HL-60/S4 treated with phorbol 12-myristate 13-acetate at 8.2 ng/mL for 4 days and 3 days (cell line): ENCODE measurements around the gene TP53TG5.
"Not testable (repeated sequence)": the region's sequence is repeated elsewhere in the genome, so short reads cannot be mapped to it uniquely, and the experiment has no call there.

Experiments used
- in situ Hi-C: fragments of 300-500 bp; cut with MboI; formaldehyde crosslinking; loops from 2 replicates; pipeline ENCODE4 v1.15.0; 2022; ENCODE audit warnings: low sequenced_read_pairs

The TP53TG5 gene

DNA sequence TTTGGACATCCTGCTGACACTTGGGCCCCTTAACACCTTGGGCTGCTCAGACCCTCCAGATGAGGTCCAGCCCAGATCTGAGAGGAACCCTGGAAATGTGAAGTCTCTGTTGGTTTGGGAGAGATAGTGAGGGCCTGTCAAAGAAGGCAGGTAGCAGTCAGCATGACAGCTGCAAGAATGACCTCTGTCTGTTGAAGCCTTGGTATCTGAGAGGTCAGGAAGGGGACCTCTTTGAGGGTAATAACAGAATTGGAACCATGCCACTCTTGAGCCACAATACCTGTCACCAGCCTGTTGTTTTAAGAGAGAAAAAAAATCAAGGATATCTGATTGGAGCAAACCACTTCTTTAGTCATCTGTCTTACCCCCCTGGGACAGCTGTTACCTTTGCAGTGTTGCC lies 11.0 kb downstream of the TP53TG5 start:
- in situ Hi-C loops: no loop called here

DNA sequence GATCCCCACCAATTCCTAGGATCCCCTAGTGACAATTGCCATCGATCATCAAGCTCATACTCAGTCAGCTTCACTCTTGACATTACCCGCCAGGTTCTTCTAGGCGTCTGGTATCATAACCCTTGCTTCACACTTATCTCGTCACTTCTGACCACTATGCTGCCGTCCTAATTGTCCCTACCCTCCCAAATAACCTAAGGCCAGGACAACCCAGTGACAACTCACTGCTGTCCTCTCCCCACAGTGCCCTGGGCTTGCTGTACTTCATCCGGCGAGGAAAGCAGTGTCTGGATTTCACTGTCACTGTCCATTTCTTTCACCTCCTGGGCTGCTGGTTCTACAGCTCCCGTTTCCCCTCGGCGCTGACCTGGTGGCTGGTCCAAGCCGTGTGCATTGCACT lies 11.5 kb downstream of the TP53TG5 start:
- in situ Hi-C loops: no loop called here

DNA sequence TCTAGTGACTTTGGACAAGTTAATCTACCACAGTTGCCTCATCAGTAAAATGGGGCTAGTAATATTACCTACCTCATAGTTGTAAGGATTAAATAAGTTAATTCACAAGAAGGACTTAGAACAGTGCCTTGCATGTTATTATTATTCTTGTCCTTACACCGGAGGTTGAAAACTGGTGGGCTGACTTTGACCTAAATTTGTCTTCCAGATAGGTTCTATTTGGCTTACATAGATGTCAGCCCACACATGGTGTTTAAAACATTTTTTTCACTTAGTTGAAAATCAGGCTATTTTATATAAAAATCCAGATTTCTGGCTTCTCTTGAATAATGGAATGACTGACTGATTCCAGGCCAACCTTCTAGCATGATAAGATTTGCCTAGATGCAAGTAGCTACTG lies 11.9 kb downstream of the TP53TG5 start:
- in situ Hi-C loops: no loop called here

DNA sequence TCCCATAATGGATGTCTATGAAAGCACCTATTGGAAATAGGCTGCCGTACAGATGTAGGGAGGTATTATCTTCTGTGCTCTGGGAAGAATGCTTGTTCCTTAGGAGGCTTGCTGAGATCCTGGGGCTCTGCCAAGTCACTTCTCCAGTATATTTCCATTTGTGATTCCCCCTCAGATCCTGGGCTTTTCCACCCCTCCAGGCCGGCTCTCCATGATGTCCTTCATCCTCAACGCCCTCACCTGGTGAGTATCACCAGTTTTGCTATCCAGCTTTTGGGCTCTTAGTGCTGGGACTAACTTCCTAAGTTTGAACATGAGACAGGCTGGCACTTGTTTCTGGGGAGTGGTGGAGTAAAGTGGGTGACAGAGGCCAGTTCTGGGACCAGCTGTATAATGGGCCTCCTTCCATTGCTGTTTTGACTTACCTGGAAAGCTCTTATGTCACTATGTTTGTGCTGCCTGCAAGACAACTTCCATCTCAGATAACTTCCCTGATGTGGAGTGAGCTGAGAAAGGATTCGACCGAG lies 12.6 kb downstream of the TP53TG5 start:
- in situ Hi-C loops: no loop called here

DNA sequence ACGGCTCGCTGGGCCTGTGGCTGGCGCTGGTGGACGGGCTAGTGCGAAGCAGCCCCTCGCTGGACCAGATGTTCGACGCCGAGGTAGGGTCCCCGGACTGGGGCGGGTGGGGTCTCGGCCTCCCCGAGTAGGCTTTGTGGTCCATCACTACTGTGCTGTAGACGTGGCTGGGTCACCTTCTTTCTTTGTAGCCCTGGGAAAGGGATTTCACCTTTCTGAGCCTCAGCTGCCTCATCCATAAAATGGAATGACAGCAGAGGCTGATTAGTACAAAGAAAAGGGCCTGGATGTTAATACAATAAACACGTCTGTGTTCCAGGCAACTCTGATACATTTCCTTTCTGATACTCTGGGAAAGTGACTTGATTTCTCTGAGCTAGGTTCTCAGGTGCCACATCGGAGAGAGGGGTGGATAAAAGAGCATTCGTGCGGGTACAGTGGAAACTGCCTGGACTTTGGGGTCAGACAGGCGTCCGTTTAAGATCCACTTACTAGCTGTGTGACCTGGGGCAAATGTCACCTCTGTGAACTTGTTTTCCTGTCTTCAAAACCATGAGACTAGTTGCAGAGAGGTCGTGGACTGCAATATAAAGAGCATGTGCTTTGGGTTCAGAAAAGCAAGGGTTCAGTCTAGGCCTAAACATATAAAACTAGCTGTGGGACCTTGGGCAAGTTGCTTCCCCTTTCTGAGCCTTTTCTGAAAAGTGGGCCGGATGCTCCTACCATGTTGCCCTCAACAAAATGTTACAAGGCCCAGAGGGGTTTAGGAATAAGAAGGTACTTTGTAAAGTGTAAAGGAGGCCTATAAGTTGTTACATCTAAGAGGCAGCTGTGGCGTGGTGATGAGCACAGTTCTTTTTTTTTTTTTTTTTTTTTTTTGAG lies 14.3 kb downstream of the TP53TG5 start:
- in situ Hi-C loops: no loop called here

DNA sequence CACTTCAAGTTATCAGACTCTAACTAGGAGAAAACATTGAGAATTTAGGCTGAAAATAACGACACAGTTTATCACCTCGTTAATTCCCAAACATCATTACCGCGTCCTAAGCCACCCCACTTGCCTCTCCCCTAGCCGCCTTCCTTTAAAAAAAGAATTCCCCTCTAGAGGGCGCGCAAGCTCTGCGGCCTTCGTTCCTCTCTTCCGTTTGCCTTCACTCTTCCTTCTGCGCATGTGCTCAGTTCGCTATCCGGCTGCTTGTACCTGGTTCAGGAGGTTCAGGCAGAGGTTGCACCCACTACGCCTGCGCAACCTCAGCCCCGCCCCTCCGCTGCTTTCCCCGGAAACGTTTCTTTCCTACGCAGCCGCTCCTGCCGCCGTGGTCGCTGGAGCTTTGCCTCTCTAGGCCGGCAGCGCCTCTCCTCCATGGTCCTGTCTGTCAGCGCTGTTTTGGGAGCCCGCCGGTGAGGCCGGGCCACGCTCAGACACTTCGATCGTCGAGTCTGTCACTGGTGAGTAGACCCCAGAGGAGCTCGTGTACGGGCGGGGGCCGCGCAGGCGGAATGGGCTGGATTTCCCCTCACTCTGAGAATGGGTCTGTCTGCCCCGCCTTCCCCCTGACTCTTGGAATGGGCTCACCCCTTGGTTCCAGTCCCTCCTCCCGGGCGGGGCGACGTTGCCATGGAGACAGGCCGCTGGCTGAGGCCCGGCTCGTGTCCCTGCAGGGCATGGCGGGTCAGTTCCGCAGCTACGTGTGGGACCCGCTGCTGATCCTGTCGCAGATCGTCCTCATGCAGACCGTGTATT lies 15.1 kb downstream of the TP53TG5 start, which contains the start of gene SYS1:
SYS1 (plus strand) TSS at position 353 of the 807 bp plus-strand sequence; CDS start at position 729, 376 bp downstream.
- in situ Hi-C loops: no loop called here

DNA sequence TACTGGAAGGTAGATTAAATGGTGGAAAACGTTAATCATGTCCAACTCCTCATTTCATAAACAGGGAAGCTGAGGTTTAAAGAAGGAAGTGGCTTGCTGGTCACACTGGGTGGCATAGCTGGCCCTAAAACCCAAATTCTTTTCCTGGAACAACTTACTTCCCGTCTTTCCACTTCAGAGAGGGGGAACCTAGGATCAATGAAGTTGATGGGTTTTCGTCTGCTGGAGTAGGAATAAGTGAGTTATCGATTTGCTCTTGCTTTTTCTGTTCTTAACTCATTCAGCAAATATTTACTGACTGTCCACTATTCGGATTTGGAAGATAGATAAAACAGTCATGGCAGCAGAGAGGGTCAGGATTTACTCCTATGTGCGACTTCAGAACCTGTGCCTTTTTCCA lies 16.3 kb downstream of the TP53TG5 start:
- in situ Hi-C loops: no loop called here

DNA sequence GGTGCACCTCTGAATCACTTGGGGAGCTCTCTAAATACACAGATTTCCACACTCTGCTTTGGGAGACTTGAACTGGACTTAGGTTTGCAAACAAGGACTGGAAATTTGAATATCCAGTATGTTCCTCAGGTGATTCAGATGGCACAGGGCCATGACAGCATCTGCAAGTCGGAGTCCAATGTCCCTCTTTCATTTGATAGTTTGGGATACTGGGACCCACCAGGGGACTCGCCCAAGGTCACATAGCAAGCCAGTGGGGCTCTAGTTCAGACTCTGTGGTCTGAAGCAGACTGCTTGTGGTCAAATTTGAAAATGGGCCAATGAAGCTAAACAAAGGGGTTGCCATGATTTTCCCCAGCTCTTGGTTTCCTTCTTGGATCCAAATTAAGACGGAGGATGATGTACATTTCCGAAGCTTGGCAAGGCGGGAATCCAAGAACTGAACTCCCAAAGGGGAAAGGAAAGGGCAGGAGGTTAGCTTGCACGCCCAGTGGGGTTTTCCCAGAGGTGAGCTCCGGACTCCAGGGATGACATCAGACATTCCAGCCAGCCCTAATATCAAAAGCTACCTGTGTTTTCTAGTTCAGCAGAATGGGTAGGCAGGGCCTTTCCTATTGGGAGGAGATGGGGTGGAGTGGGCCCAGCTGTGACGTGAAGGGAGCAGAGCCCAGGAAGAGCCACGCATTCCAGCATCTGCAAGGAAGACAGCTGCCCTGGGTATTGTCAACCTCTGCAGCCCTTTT lies 18.5 kb downstream of the TP53TG5 start:
- in situ Hi-C loops: no loop called here

DNA sequence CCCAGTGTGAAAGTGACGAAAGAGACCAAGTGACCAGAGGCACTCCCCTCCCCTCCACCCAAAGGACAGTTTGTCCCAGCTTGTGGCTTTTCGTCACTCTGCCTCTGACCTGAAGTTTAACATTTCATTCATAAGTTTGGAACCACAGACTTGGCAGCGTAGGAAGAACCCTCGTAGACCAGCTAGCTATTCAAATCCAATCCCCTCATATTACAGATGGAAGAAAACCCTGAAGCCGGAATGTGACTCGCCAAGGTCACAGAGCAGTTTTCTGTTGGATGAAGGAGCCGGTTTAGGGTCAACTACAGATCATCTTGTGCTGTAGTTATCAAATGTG lies 19.1 kb downstream of the TP53TG5 start:
- in situ Hi-C loops: no loop called here

DNA sequence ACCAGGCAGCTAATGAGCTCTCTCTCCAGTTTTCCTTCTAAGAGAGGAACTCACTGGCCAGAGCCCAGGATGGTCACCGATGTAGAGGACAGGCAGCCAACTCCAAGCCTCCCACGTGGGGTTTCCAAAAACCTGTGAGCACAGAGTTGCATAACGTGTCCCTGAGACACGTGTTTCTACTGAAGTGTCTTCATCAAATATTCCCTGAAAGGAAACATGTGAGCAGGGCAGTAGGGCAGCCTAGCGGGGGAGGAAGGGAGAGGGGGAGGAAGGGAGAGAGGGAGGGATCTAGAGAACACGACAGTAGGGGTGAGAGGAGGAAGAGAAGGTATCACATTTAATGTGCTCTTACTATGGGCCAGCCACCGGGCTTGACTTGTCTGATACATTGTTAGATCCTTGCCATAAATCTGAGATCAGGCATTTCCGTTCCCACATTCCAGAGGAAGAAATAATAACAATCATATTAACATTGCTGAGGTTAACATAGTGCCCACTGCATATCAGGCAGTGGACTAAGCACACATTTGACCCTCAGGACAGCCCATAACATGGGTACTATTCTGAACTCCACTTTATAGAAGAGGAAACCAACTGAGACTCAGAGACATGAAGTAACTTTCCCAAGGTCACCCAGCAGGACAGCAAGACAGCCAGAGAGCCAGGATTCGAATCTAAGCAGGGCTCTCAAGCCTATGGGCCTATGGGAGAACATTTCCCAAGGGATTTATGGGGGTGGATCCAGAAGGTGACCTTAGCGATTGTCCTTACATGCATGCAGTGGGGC lies 19.6 kb downstream of the TP53TG5 start:
- in situ Hi-C loops: no loop called here

DNA sequence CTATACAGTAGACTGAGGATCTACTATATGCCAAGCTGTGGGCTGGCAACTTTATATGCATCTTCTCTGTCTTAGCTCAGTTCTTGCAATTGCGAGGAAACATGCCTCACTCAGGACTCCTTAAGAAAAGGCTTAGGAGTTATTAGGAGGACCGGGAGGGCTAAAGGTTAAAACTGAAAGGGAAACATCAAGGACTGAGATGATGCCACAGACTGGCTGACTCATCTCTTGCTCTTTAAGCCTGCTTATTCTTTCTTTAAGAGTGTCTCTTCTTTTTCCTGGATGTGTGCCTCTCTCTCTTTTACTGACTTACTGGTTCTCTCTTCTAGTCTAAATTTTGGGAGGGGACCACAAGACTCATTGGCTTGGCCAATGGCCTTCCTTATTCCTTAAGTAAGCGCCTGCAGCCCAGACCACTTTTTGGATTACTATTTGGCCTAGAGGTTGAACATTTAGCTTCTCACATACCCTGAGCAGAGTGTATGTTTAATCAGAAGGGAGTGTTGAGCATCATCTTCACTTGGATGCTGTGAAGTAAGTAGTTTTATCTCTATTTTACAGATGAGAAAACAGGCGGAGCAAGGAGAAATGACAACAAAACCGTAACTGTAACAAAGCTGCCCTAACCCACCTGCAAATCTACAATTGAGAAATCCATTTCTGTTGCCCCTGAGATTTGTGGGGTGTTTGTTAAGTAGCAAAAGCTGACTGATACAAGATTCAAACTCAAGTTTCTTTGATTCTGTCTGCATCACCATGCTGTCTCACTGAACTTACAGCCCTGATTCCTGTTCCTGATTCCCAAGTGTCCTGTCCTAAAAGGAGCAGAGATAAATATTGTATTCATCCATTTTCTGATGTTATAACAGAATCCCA lies 22.7 kb downstream of the TP53TG5 start:
- in situ Hi-C loops: no loop called here

DNA sequence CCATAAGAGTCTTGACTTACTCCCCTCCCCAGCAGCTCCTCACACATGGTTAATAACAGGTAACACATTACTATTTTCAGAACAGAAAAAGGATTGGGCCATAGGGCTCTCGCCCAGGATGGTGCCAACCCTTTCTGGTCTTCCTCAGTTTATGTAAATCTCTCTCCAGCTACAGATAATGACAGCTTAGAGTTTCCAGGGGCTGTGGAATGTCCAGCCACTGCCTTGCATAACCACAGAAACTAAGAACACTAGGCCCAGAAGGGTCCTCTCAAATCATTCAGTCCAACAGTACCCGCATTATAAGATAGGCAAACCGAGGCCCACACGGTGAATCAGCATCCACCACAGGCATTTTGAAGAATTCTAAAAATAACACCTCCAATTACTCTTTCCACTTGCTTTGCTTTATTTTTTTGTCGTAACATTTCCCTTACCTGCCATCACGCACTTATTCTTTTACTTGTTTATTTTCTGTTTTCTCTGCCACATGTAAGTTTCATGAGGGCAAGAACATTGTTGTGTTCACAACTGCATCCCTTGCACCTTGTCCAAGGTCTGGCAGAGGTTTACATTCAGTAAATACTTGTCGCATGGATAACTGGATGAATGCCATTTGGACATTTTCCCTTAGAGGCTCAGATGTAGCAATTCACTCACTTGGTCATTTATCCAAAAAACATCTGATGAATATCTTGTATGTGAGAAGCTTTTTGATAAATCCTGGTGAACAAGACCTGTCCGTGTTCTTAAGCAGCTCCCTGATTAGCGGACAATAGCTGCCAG lies 23.5 kb downstream of the TP53TG5 start:
- in situ Hi-C loops: no loop called here

DNA sequence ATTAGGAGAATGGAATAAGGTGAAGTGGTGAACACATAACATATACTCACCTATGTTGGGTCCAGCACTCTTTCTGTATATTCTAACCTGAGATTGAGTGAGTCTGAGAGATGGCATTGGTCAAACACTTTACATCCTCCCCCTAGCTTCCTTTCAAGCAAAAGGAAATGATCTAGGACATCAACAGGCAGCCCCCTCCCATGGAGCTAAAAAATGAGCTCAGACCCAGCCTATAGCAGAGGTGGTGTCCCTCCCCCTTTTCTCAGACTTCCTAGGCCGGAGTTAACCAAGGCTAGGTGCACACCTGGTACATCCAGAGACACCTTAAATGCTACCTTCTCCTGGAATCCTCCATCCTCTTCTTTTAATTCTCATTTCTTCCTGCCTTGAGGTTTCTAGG lies 24.4 kb downstream of the TP53TG5 start:
- in situ Hi-C loops: no loop called here

DNA sequence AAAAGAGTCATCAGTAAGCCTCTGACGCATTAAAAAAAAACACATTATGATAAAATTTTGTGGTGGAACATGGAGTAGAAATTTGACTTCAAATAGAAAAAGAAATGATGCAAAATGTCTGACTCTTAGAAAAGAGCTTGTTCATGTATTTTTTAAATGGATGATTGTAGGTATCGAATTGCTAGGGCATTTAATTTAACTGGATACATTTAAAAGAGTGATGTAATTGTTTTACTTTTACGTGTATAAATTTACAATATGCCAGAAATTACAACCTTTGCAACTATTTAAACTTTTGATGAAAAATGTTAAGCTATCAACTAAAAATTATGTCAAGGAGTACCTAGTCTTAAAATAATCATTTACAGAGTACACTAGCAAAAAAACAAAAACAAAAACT lies 25.4 kb downstream of the TP53TG5 start:
- in situ Hi-C loops: no loop called here

DNA sequence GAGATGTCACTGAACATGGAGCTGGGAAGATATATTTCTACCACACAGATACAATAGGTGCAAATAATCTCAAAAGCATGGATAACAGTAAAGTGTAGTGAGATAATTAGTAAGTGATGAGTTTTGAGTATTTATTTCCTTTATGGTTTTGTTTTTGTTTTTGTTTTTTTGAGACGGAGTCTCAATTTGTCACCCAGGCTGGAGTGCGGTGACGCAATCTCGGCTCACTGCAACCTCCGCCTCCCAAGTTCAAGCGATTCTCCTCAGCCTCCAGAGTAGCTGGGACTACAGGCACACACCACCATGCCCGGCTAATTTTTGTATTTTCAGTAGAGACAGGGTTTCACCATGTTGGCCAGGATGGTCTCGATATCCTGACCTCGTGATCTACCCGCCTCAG lies 27.3 kb downstream of the TP53TG5 start:
- in situ Hi-C loops: not testable (repeated sequence)

DNA sequence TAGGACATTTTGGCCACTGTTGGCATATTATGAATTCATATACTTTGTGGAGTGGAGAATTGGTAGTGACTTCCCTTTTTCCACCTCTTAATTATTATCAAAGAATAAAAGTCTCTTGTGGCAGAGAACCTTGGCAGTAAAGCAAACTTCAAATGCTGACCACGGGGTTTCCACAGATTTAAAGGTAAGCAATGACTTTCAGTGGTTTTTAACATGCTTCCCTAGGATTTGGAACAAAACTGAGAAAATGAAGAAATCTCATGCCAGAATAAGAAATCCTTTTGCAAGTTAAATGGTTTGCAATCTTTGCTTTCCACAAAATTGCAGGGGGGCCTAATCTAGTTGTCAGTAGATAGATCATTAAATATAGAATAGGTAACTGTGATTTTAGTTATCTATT lies 27.9 kb downstream of the TP53TG5 start:
- in situ Hi-C loops: no loop called here

DNA sequence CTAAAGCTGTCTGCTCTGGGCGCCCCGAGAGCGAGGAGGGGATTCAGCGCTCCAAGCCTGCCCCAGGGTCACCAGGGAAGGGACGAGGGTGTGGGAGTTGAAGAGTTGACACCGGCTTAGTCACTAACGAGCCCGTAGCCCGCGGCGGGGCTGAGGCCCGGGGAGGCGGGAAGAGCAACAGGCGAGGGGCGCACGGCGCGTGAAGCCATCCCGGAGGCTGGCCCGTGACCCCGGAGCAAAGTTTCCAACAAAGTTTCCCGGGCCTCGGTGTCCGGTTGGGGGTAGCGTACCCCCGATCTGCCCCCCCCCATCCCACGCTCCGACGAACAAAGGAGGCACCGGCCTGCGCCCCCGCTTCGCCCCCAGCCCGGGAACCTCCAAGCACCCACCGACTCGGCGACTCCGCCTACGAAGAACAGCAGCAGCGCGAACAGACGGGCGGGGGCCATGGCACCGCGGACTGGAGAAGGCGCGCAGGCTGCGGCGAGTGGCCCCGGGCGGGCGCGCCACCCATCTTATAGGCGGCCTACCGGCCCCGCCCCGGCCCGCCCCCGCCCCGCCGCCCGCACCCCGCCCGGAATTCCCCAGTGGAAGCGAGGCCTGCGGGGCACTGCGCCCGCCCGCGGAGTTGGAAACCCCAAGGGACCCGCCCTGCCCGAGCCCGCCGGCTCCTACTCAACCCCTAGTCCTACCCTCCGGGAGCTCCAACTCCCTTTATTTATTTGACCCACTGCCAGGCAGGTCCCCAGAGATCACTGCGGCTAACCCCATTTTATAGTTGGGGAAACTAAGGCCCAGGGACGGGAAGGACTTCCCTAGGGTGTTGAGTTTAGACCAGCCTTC lies 30.0 kb downstream of the TP53TG5 start, which contains the start of gene SDC4:
SDC4 (minus strand) TSS at position 489 of the 843 bp plus-strand sequence; CDS start at position 449, 40 bp downstream.
- in situ Hi-C loops: no loop called here
